Hepatocyte (in vitro differentiated cells): ENCODE results near the gene PPP2R5C. TPM values are rescaled to one million over a fixed set of nuclear protein-coding genes. Genes with fewer than 3 reads are reported as not detected.

Experiments
- DNase-seq: peaks from one replicate; pipeline ENCODE4 v3.0.0-alpha.2; 2016; ENCODE audit warnings: low spot score
- H2AFZ ChIP-seq: fragments of 200-600 bp; sonication (generic); 2 replicates; pipeline ENCODE4 v1.6.0; 2016; ENCODE audit warnings: antibody characterized with exemption, mild to moderate bottlenecking
- H3K27ac ChIP-seq: fragments of 200-600 bp; sonication (generic); 2 replicates; pipeline ENCODE4 v1.5.1; 2016; ENCODE audit warnings: mild to moderate bottlenecking
- H3K27me3 ChIP-seq: fragments of 200-600 bp; sonication (generic); 2 replicates; pipeline ENCODE4 v1.6.1; 2016
- H3K36me3 ChIP-seq: fragments of 200-600 bp; sonication (generic); replicated peaks from 2 replicates; pipeline ENCODE4 v1.5.1; 2016; ENCODE audit warnings: low read depth; ENCODE audit not compliant: insufficient read depth
- H3K4me1 ChIP-seq: fragments of 200-600 bp; sonication (generic); 2 replicates; pipeline ENCODE4 v1.5.1; 2016; ENCODE audit warnings: mild to moderate bottlenecking, moderate library complexity; ENCODE audit not compliant: insufficient read depth
- H3K4me2 ChIP-seq: fragments of 200-600 bp; sonication (generic); 2 replicates; pipeline ENCODE4 v1.6.0; 2016
- H3K4me3 ChIP-seq: fragments of 200-600 bp; sonication (generic); 2 replicates; pipeline ENCODE4 v1.5.1; 2016; ENCODE audit warnings: mild to moderate bottlenecking
- H3K79me2 ChIP-seq: fragments of 200-600 bp; sonication (generic); 2 replicates; pipeline ENCODE4 v1.6.0; 2017; ENCODE audit warnings: mild to moderate bottlenecking
- H3K9me2 ChIP-seq: fragments of 200-600 bp; sonication (generic); replicated peaks from 2 replicates; pipeline ENCODE4 v1.6.0; 2017; ENCODE audit warnings: mild to moderate bottlenecking; ENCODE audit not compliant: insufficient read depth
- H3K9me3 ChIP-seq: fragments of 200-600 bp; sonication (generic); 2 replicates; pipeline ENCODE4 v1.5.1; 2016; ENCODE audit warnings: low read depth, mild to moderate bottlenecking
- H4K20me1 ChIP-seq: fragments of 200-600 bp; sonication (generic); 2 replicates; pipeline ENCODE4 v1.6.0; 2016; ENCODE audit warnings: mild to moderate bottlenecking; ENCODE audit not compliant: insufficient read depth, poor library complexity, severe bottlenecking
- CTCF ChIP-seq: fragments of 200-600 bp; sonication (generic); IDR thresholded peaks from 2 replicates; pipeline ENCODE4 v1.5.1; 2016; ENCODE audit warnings: antibody characterized with exemption, mild to moderate bottlenecking; ENCODE audit not compliant: poor library complexity
- EZH2 ChIP-seq: fragments of 200-600 bp; sonication (generic); IDR thresholded peaks from 2 replicates; pipeline ENCODE4 v1.6.1; 2016; ENCODE audit warnings: antibody characterized with exemption, mild to moderate bottlenecking, borderline replicate concordance
- EZH2phosphoT487 ChIP-seq: fragments of 200-600 bp; sonication (generic); IDR thresholded peaks from one replicate; pipeline ENCODE4 v1.6.1; 2018; ENCODE audit warnings: antibody characterized with exemption, mild to moderate bottlenecking, low read depth, moderate library complexity; ENCODE audit not compliant: unreplicated experiment, severe bottlenecking
- WGBS: methylation state at CpG from one replicate; pipeline ENCODE4 v1.1.6; 2016; ENCODE audit warnings: low lambda C conversion rate; ENCODE audit errors: missing lambda C conversion rate; 5-methylcytosine and 5-hydroxymethylcytosine counted together
- polyA plus RNA-seq: library from polyadenylated mRNA; unstranded; fragments of >200 nt; fragmentation: Nextera tagmentation; extraction: Ambion mirVana; gene quantifications from 2 replicates; pipeline ENCODE4 v1.2.1, GENCODE V29; 2016
- total RNA-seq: library from RNA; depleted of rRNA; stranded (reverse); fragments of >200 nt; gene quantifications from 2 replicates; pipeline ENCODE4 v1.2.3, GENCODE V29; 2014

The PPP2R5C gene
- total and polyA plus RNA-seq, 2 experiments from 2014 or later, result 47.4 to 78.0 TPM

- peaks cover 9% of the 10 kb centered on the region for H3K4me1 ChIP-seq
- no peak overlapping the region for H3K4me3 ChIP-seq
- TF ChIP-seq CTCF, result no peak
- no peak for TF ChIP-seq EZH2phosphoT487
- TF ChIP-seq EZH2, result no peak
- H3K27me3 ChIP-seq, result no peaks in the 10 kb centered on the region
- H3K27ac ChIP-seq, result peak overlapping the region; percentile 14
- no peaks in the 10 kb centered on the region for H3K36me3 ChIP-seq
- no peak overlapping the region for H2AFZ ChIP-seq
- DNase-seq, result no peak
- H3K9me2 ChIP-seq, result no peaks in the 10 kb centered on the region
- H3K79me2 ChIP-seq, result peaks cover 84% of the 10 kb centered on the region
- peak overlapping the region; percentile 35 for H3K4me2 ChIP-seq
- WGBS, result 51% methylated on average over 8 of the region's 8 CpGs
- H4K20me1 ChIP-seq, result peaks cover 35% of the 10 kb centered on the region
- no peaks in the 10 kb centered on the region for H3K9me3 ChIP-seq
These were observed 114.4 kb downstream of the PPP2R5C start for GRCh38 chr14:101875727-101876554.

- TF ChIP-seq EZH2, result no peak
- TF ChIP-seq CTCF, result no peak
- TF ChIP-seq EZH2phosphoT487, result no peak
- Histone ChIP-seq H3K36me3 (no peaks in the 10 kb centered on the region), H3K79me2 (peaks cover 78% of the 10 kb centered on the region), H2AFZ (no peak overlapping the region), H3K9me2 (no peaks in the 10 kb centered on the region), H3K4me3 (no peak overlapping the region), H3K9me3 (no peaks in the 10 kb centered on the region), H3K4me2 (peak overlapping the region; percentile 35), H3K27ac (no peak overlapping the region), H3K27me3 (no peaks in the 10 kb centered on the region), H3K4me1 (peaks cover 9% of the 10 kb centered on the region), H4K20me1 (peaks cover 37% of the 10 kb centered on the region)
- DNase-seq, result peak; percentile 67
- 42% methylated on average over 8 of the region's 8 CpGs for WGBS
These were observed 115.0 kb downstream of the PPP2R5C start for GRCh38 chr14:101876555-101876938.

GRCh38 chr14:101877766-101878165 is 116.3 kb downstream of the PPP2R5C start:
- Histone ChIP-seq H3K4me3 (no peak overlapping the region), H3K4me1 (peaks cover 9% of the 10 kb centered on the region), H2AFZ (no peak overlapping the region), H3K9me3 (no peaks in the 10 kb centered on the region), H3K27me3 (no peaks in the 10 kb centered on the region), H3K79me2 (peaks cover 66% of the 10 kb centered on the region), H4K20me1 (peaks cover 30% of the 10 kb centered on the region), H3K9me2 (no peaks in the 10 kb centered on the region), H3K4me2 (no peak overlapping the region), H3K36me3 (no peaks in the 10 kb centered on the region), H3K27ac (no peak overlapping the region)
- WGBS, result 95% methylated on average over 7 of the region's 7 CpGs
- TF ChIP-seq CTCF, result no peak
- no peak for DNase-seq
